GM23248 (cell line): ENCODE data around the gene RBM24. TPM values are rescaled to one million over a fixed set of nuclear protein-coding genes. Genes with fewer than 3 reads are reported as not detected.
"Not testable (repeated sequence)": the region's sequence is repeated elsewhere in the genome, so short reads cannot be mapped to it uniquely, and the experiment has no call there.

Experiments
- DNase-seq: peaks from one replicate; pipeline ENCODE4 v3.0.0-alpha.2; 2015
- H2AFZ ChIP-seq: fragments of 200-600 bp; sonication (generic); 2 replicates; pipeline ENCODE4 v1.6.1; 2016; ENCODE audit warnings: antibody characterized with exemption
- H3F3A ChIP-seq: fragments of 200-600 bp; sonication (generic); 2 replicates; pipeline ENCODE4 v1.6.1; 2016; ENCODE audit warnings: mild to moderate bottlenecking, antibody characterized with exemption, mixed run types; ENCODE audit not compliant: insufficient read depth
- H3K27ac ChIP-seq: fragments of 200-600 bp; sonication (generic); 2 replicates; pipeline ENCODE4 v1.5.1; 2016; ENCODE audit warnings: mild to moderate bottlenecking
- H3K27me3 ChIP-seq: fragments of 200-600 bp; sonication (generic); replicated peaks from 2 replicates; pipeline ENCODE4 v1.6.1; 2016; ENCODE audit warnings: mild to moderate bottlenecking; ENCODE audit not compliant: insufficient read depth
- H3K36me3 ChIP-seq: fragments of 200-600 bp; sonication (generic); 2 replicates; pipeline ENCODE4 v1.6.1; 2016; ENCODE audit warnings: low read depth, mild to moderate bottlenecking
- H3K4me1 ChIP-seq: fragments of 200-600 bp; sonication (generic); 2 replicates; pipeline ENCODE4 v1.6.1; 2016; ENCODE audit warnings: mild to moderate bottlenecking; ENCODE audit not compliant: insufficient read depth
- H3K4me2 ChIP-seq: fragments of 200-600 bp; sonication (generic); one replicate; pipeline ENCODE4 v1.6.1; 2016; ENCODE audit warnings: mild to moderate bottlenecking; ENCODE audit not compliant: unreplicated experiment
- H3K4me3 ChIP-seq: fragments of 200-600 bp; sonication (generic); 2 replicates; pipeline ENCODE4 v1.5.1; 2016; ENCODE audit warnings: mild to moderate bottlenecking
- H3K79me2 ChIP-seq: fragments of 200-600 bp; sonication (generic); 2 replicates; pipeline ENCODE4 v1.6.1; 2016; ENCODE audit warnings: mild to moderate bottlenecking; ENCODE audit not compliant: insufficient read depth
- H3K9ac ChIP-seq: fragments of 200-600 bp; sonication (generic); 2 replicates; pipeline ENCODE4 v1.6.1; 2016; ENCODE audit warnings: mild to moderate bottlenecking
- H3K9me2 ChIP-seq: fragments of 200-600 bp; sonication (generic); 2 replicates; pipeline ENCODE4 v1.6.1; 2016; ENCODE audit warnings: mixed run types, mild to moderate bottlenecking, moderate library complexity; ENCODE audit not compliant: insufficient read depth
- H3K9me3 ChIP-seq: fragments of 200-600 bp; sonication (generic); one replicate; pipeline ENCODE4 v1.6.1; 2017; ENCODE audit warnings: low read depth
- H4K20me1 ChIP-seq: fragments of 200-600 bp; sonication (generic); 2 replicates; pipeline ENCODE4 v1.6.0; 2016; ENCODE audit not compliant: insufficient read depth
- EZH2 ChIP-seq: fragments of 200-600 bp; sonication (generic); IDR thresholded peaks from 2 replicates; pipeline ENCODE4 v1.6.1; 2018; ENCODE audit warnings: antibody characterized with exemption, mild to moderate bottlenecking; ENCODE audit not compliant: insufficient read depth, poor library complexity, severe bottlenecking
- EZH2phosphoT487 ChIP-seq: fragments of 200-600 bp; sonication (generic); IDR thresholded peaks from 2 replicates; pipeline ENCODE4 v1.6.1; 2018; ENCODE audit warnings: antibody characterized with exemption, moderate library complexity, mild to moderate bottlenecking, low read depth; ENCODE audit not compliant: insufficient read depth
- WGBS, 2 experiments: methylation state at CpG; one replicate each; pipeline ENCODE4 v1.1.6; 2015 to 2017; ENCODE audit warnings: low lambda C conversion rate in 2 of 2, low coverage in 1 of 2; ENCODE audit errors: missing lambda C conversion rate in 2 of 2; 5-methylcytosine and 5-hydroxymethylcytosine counted together
- in situ Hi-C: fragments of 300-500 bp; cut with MboI; formaldehyde crosslinking; loops from 2 replicates; pipeline ENCODE4 v1.15.0; 2020
- polyA plus RNA-seq: library from polyadenylated mRNA; unstranded; fragments of >200 nt; fragmentation: Nextera tagmentation; extraction: Ambion mirVana; gene quantifications from 2 replicates; pipeline ENCODE4 v1.2.1, GENCODE V29; 2016
- total RNA-seq: library from RNA; depleted of rRNA; stranded (reverse); fragments of >200 nt; shearing (Covaris generic); gene quantifications from 2 replicates; pipeline ENCODE4 v1.2.3, GENCODE V29; 2014

The RBM24 gene
- total and polyA plus RNA-seq, 2 experiments from 2014 or later = 3.5 to 7.9 TPM

DNA sequence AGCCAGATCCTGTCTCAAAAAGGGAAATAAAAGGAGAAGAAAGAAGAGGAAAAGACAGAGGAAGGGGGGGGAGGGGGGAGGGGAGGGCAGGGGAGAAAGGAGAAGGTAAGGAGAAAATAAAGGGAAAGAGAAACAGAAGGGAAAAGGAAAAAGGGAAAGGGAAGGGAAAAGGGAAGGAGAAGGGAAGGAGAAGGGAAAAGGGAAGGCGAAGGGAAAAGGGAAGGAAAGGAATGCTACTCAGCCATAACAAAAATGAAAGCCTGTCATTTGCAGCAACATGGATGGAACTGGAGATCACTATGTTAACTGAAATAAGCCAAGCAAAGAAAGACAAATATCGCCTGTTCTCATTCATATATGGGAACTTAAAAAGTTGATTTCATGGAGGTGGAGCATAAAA, 22.3 kb downstream of the RBM24 start:
- no peak overlapping the region for H2AFZ ChIP-seq
- H3K9me3 ChIP-seq = no peaks in the 10 kb centered on the region
- in situ Hi-C loops = no loop called here
- WGBS, 2 experiments = 72 to 80% methylated on average over 1 to 2 of the region's 2 CpGs
- no peaks in the 10 kb centered on the region for H3K36me3 ChIP-seq
- no peaks in the 10 kb centered on the region for H3K9me2 ChIP-seq
- H3K9ac ChIP-seq = no peak overlapping the region
- H4K20me1 ChIP-seq = no peaks in the 10 kb centered on the region
- no peak overlapping the region for H3K4me2 ChIP-seq
- H3K27me3 ChIP-seq = no peaks in the 10 kb centered on the region
- no peaks in the 10 kb centered on the region for H3F3A ChIP-seq
- H3K4me3 ChIP-seq = no peak overlapping the region
- no peaks in the 10 kb centered on the region for H3K79me2 ChIP-seq
- TF ChIP-seq EZH2phosphoT487 (no peak), EZH2 (no peak)
- H3K27ac ChIP-seq = no peak overlapping the region
- H3K4me1 ChIP-seq = no peaks in the 10 kb centered on the region
- no peak for DNase-seq

DNA sequence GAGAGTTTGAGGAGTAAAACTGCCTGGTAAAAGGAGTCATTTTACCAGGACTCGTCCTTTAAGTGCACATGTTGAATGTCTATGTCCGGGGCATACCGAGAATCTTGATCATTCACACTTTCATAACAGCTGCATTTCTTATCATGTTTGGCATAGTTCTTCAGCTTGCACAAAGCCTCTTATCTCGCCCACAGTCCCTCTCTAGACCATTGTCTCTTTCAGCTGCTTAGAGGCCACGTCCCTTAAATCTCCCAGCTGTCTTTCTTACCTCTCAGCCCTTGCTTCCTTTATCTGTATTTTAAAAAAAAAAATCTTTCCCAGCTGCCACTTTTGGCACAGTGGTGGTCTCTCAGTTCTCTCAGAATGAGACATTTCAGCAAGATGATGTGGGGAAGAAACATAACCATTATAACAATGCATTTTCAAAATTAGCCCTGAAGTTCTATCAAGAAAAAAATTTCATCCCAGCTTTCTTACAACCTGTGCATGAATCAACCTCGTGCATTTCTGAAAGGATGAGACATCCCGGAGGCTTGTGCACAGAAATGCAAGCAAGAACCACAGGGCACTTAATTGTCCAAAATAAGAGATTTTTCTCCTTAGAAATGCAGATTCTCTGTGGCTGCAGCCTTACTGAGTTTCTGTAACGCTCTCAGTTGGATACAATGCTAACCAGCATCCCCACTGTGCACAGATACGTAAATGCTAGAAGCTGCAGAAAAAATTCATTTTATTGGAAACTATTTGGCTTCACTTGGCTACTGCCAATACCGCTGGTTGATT, 24.2 kb downstream of the RBM24 start:
- no peaks in the 10 kb centered on the region for H3K79me2 ChIP-seq
- no peaks in the 10 kb centered on the region for H3K27me3 ChIP-seq
- no peaks in the 10 kb centered on the region for H3K9me3 ChIP-seq
- no peak overlapping the region for H3K4me2 ChIP-seq
- WGBS, 2 experiments = 43 to 47% methylated on average over 10 of the region's 10 CpGs
- H3K4me1 ChIP-seq = no peaks in the 10 kb centered on the region
- H3K9ac ChIP-seq = no peak overlapping the region
- H3K4me3 ChIP-seq = no peak overlapping the region
- no peaks in the 10 kb centered on the region for H3K9me2 ChIP-seq
- peak; percentile 57 for DNase-seq
- no peak overlapping the region for H2AFZ ChIP-seq
- no peaks in the 10 kb centered on the region for H3K36me3 ChIP-seq
- H3K27ac ChIP-seq = no peak overlapping the region
- TF ChIP-seq EZH2phosphoT487 (no peak), EZH2 (no peak)
- no peaks in the 10 kb centered on the region for H4K20me1 ChIP-seq
- in situ Hi-C loops = no loop called here
- H3F3A ChIP-seq = no peaks in the 10 kb centered on the region

DNA sequence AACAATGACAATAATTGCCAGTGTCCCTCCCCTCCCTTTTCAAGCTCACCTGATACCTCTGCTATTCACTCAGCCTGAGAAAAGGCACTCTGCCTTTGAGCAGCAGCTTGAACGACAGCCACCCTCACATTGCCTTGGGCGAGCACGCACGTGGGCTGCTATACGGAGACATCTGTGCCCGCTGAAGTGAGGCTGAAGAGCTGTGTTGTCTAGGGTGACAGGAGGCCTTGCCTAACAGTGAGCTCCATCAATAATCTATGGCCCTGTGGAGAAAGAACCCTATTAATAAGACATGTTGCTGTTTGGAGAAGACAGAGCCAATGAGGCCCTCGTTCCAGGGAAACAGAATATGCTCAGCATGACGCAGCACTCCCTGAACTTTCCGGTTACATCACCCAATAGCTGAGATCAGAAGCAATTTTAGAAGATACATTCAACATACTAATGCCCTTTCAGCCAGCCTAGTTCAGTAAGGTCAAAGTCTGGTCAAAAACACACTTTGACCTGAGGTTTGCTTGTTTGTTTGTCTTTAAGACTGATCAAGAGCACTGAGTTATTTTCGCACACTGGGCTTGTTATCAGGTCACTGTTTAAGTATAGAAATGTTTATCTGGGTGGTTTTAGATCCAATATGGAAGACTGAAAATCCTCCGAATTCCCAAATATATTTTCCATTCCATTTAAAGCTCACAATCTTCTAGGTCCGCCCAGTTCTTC, 30.6 kb downstream of the RBM24 start:
- H3K36me3 ChIP-seq = no peaks in the 10 kb centered on the region
- in situ Hi-C loops = no loop called here
- no peak overlapping the region for H2AFZ ChIP-seq
- no peak for TF ChIP-seq EZH2
- no peak for TF ChIP-seq EZH2phosphoT487
- H3K9me3 ChIP-seq = no peaks in the 10 kb centered on the region
- H3K9ac ChIP-seq = no peak overlapping the region
- H3K27me3 ChIP-seq = no peaks in the 10 kb centered on the region
- H4K20me1 ChIP-seq = no peaks in the 10 kb centered on the region
- no peak overlapping the region for H3K4me2 ChIP-seq
- H3K4me3 ChIP-seq = no peak overlapping the region
- no peaks in the 10 kb centered on the region for H3K4me1 ChIP-seq
- no peaks in the 10 kb centered on the region for H3F3A ChIP-seq
- no peaks in the 10 kb centered on the region for H3K79me2 ChIP-seq
- peak; percentile 4 for DNase-seq
- WGBS, 2 experiments = 80 to 81% methylated on average over 12 of the region's 12 CpGs
- no peak overlapping the region for H3K27ac ChIP-seq
- H3K9me2 ChIP-seq = no peaks in the 10 kb centered on the region

DNA sequence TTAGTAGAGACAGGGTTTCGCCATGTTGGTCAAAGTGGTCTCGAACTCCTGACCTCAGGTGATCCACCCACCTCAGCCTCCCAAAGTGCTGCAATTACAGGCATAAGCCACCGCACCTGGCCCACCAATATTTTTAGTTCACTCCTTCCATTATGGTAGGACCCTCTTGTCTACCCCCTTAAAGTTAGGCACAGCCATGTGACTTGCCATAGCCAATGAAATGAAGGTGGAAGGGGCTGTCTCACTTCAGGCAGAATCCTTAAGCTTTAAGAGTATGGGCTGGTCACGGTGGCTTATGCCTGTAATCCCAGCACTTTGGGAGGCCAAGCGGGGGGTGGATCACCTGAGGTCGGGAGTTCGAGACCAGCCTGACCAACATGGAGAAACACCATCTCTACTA, 32.1 kb downstream of the RBM24 start:
- H3K9ac ChIP-seq, H3K27me3 ChIP-seq, H3K4me3 ChIP-seq, H3K27ac ChIP-seq, DNase-seq, H3K9me3 ChIP-seq, H3K36me3 ChIP-seq, H4K20me1 ChIP-seq, H3F3A ChIP-seq, H3K9me2 ChIP-seq, H3K4me2 ChIP-seq, in situ Hi-C loops, H2AFZ ChIP-seq, H3K4me1 ChIP-seq, H3K79me2 ChIP-seq: not testable (repeated sequence)
- 83 to 84% methylated on average over 7 of the region's 7 CpGs for WGBS, 2 experiments
